BLaER1 (cell line): ENCODE data around the gene TMC1.

ENCODE experiments used
- H3K27ac ChIP-seq: shearing (Covaris generic); formaldehyde crosslinking; 2 replicates; pipeline ENCODE4 v1.8.1; 2022
- H3K27me3 ChIP-seq: shearing (Covaris generic); formaldehyde crosslinking; 2 replicates; pipeline ENCODE4 v1.8.1; 2022
- H3K36me3 ChIP-seq: shearing (Covaris generic); formaldehyde crosslinking; 2 replicates; pipeline ENCODE4 v1.8.1; 2022
- H3K4me1 ChIP-seq: shearing (Covaris generic); formaldehyde crosslinking; 2 replicates; pipeline ENCODE4 v1.8.1; 2022
- H3K4me2 ChIP-seq: shearing (Covaris generic); formaldehyde crosslinking; 2 replicates; pipeline ENCODE4 v1.8.1; 2022
- H3K4me3 ChIP-seq: shearing (Covaris generic); formaldehyde crosslinking; 2 replicates; pipeline ENCODE4 v1.8.1; 2022
- H3K9ac ChIP-seq: shearing (Covaris generic); formaldehyde crosslinking; 2 replicates; pipeline ENCODE4 v1.8.1; 2022
- H3K9me3 ChIP-seq: shearing (Covaris generic); formaldehyde crosslinking; 2 replicates; pipeline ENCODE4 v1.8.1; 2022
- H4K20me1 ChIP-seq: shearing (Covaris generic); formaldehyde crosslinking; 2 replicates; pipeline ENCODE4 v1.8.1; 2022
- Cebpa-rat ChIP-seq: shearing (Covaris generic); IDR thresholded peaks from 2 replicates; pipeline ENCODE4 v1.8.1; 2022

TMC1 gene

DNA sequence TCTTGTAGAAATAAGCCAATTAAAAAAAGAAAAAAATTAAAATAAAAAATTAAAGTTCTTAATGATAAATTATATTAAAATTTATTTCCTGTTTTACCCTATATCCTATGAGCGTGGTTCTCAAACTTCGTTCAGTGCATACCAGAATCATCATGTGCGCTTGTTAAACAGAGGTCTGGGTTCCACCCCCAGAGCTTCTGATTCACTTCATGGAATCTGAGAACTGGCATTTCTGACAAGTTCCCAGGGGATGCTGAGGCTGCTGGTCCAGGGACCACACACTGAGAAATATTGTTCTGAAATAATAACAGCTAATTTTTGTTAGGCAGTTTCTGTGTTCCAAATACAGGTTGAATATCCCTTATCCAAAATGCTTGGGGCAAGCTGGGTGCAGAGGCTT, 79.3 kb downstream of the TMC1 start:
- Histone ChIP-seq H3K4me2 (no peak overlapping the region), H3K9ac (no peak overlapping the region), H3K4me1 (no peaks in the 10 kb centered on the region), H3K27ac (no peak overlapping the region), H3K9me3 (no peaks in the 10 kb centered on the region), H3K27me3 (no peaks in the 10 kb centered on the region), H3K4me3 (no peak overlapping the region), H4K20me1 (no peaks in the 10 kb centered on the region), H3K36me3 (no peaks in the 10 kb centered on the region)
- TF ChIP-seq Cebpa-rat = no peak

DNA sequence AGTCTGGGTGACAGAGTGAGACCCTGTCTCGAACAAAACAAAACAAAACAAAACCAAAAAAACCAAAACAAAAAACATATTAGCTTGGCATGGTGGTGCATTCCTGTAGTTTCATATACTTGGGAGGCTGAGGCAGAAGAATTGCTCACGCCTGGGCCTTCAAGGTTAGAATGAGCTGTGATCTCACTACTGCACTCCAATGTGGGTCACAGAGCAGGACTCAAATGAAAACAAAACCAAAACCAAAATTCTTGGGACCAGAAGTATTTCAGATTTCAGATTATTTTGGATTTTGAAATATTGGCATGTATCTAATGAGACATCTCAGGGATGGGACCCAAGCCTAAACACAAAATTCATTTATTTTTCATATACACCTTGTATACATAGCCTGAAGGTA, 80.2 kb downstream of the TMC1 start:
- Histone ChIP-seq H3K9ac (no peak overlapping the region), H3K9me3 (no peaks in the 10 kb centered on the region), H3K27me3 (no peaks in the 10 kb centered on the region), H3K4me2 (no peak overlapping the region), H4K20me1 (no peaks in the 10 kb centered on the region), H3K27ac (no peak overlapping the region), H3K4me3 (no peak overlapping the region), H3K36me3 (no peaks in the 10 kb centered on the region), H3K4me1 (no peaks in the 10 kb centered on the region)
- no peak for TF ChIP-seq Cebpa-rat

DNA sequence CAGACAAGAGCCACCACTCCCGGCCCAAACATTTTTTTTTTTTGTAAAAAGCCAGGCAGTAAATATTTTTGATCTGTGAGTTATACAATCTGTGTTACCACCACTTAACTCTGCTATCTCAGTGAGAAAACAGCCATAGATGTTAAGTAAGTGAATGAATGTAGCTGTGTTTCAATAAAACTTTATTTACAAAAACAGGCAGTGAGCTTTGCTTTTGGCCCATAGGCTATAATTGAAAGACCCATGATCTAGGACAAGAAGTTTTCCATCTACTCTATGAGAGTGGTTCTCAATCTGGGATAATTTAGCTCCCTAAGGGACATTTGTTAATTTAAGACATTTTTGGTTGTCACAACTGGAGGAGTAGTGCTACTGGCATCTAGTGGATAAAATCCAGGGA, 91.0 kb downstream of the TMC1 start:
- no peak overlapping the region for H3K27ac ChIP-seq
- no peak overlapping the region for H3K4me2 ChIP-seq
- no peak for TF ChIP-seq Cebpa-rat
- no peak overlapping the region for H3K9ac ChIP-seq
- no peaks in the 10 kb centered on the region for H4K20me1 ChIP-seq
- no peaks in the 10 kb centered on the region for H3K9me3 ChIP-seq
- no peaks in the 10 kb centered on the region for H3K4me1 ChIP-seq
- no peaks in the 10 kb centered on the region for H3K36me3 ChIP-seq
- H3K4me3 ChIP-seq = no peak overlapping the region
- H3K27me3 ChIP-seq = no peaks in the 10 kb centered on the region

DNA sequence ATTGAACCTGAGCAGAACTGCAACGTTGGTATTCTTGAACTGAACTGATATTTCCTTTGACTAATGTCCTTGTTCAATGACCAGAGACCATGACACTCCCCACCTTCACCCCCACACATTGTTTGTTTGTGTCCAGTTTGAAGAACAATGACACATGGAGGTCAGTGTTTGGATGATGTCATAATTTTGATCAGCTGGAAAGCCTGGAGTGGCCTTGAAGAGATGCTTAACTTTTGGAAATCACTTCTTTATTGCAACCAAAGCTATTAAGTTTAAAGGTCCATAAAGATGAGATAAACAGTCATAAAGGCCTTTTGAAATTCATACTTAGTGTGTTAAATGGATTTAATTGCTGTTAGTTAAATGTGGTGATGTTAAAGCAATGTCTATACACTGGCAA, 92.7 kb downstream of the TMC1 start:
- H3K9me3 ChIP-seq = no peaks in the 10 kb centered on the region
- TF ChIP-seq Cebpa-rat = no peak
- no peak overlapping the region for H3K4me2 ChIP-seq
- no peaks in the 10 kb centered on the region for H3K4me1 ChIP-seq
- no peak overlapping the region for H3K9ac ChIP-seq
- H3K4me3 ChIP-seq = no peak overlapping the region
- H3K36me3 ChIP-seq = no peaks in the 10 kb centered on the region
- H3K27me3 ChIP-seq = no peaks in the 10 kb centered on the region
- H4K20me1 ChIP-seq = no peaks in the 10 kb centered on the region
- no peak overlapping the region for H3K27ac ChIP-seq

DNA sequence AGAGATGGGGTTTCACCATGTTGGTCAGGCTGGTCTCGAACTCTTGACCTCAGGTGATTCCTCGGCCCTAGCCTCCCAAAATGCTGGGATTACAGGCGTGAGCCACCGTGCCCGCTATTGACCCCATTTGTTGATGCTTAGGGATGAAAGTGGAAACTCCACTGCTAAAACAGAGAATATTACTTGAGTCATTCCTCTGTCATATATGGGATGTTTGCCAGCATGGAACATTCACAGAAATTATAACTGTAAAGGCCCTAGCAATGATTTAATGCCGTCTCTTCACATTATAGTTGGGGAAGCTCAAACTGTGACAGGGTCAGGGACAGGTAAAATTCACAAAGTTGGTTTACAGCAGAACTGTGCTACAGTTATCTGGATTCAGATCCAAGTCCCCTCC, 94.5 kb downstream of the TMC1 start:
- no peaks in the 10 kb centered on the region for H3K9me3 ChIP-seq
- no peaks in the 10 kb centered on the region for H4K20me1 ChIP-seq
- no peak overlapping the region for H3K9ac ChIP-seq
- no peak overlapping the region for H3K27ac ChIP-seq
- TF ChIP-seq Cebpa-rat = no peak
- no peaks in the 10 kb centered on the region for H3K27me3 ChIP-seq
- H3K4me2 ChIP-seq = no peak overlapping the region
- H3K4me1 ChIP-seq = no peaks in the 10 kb centered on the region
- no peak overlapping the region for H3K4me3 ChIP-seq
- H3K36me3 ChIP-seq = no peaks in the 10 kb centered on the region

DNA sequence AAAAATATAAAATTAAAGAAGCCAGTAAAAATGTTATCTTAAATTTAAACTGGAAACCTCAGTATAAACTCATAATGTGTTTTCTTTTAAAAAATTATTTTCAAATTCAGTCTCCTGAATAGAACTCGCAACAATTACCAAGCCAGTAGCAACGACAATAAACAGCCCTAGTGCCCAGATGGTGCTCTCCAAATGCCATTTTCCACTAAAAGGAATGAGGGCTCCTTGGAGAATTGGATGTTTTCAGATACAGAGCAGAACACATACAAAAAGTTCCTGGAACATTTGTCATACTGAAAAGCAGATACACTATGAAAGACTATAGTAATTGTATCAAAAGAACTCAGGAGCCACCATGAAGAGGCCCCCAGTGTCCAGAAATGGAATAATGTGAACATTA, 97.4 kb downstream of the TMC1 start:
- no peaks in the 10 kb centered on the region for H3K27me3 ChIP-seq
- H3K4me2 ChIP-seq = no peak overlapping the region
- no peaks in the 10 kb centered on the region for H3K9me3 ChIP-seq
- no peak overlapping the region for H3K9ac ChIP-seq
- no peak overlapping the region for H3K4me3 ChIP-seq
- H3K27ac ChIP-seq = no peak overlapping the region
- no peaks in the 10 kb centered on the region for H4K20me1 ChIP-seq
- no peaks in the 10 kb centered on the region for H3K4me1 ChIP-seq
- TF ChIP-seq Cebpa-rat = no peak
- H3K36me3 ChIP-seq = no peaks in the 10 kb centered on the region

DNA sequence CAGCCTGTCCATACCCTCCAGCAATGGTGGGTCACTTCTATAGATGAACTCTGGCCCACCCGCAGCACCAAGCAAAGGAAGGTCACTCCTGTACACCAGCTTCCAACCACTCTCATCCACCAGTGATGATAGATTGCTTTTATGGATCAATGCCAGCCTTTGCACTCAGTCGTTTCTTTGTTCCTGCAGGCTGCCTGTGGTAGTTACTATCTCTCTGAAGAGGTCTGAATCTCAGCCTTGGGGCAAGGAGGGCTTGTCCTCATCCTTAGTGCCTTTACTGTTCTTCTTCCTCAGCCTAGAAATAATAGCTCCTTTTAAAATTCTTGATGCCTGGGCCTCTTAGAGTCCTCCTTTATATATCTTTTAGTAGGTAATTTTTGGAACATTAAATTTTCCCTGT, 100.8 kb downstream of the TMC1 start:
- H4K20me1 ChIP-seq = no peaks in the 10 kb centered on the region

DNA sequence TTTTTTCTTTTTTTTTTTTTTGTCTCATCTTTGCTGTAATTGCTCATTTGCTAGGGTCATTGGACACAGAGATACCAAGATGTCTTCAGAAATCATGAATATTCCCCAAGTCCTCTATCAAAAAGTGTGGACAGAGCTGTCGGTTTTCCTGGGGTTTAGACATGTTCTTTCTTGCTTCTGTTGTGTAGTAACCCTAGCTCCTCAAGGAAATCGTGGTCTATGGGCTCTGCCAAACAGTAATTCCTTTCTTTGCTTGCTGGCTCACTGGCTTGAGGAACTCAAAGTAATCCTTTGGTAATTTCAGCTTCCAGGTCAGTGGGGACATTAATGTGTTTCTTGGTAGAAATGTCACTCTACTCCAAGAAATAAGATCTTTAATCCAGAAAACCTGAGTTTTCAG, 101.7 kb downstream of the TMC1 start:
- Histone ChIP-seq H4K20me1 (no peaks in the 10 kb centered on the region), H3K27me3 (no peaks in the 10 kb centered on the region), H3K4me2 (no peak overlapping the region), H3K9ac (no peak overlapping the region), H3K27ac (no peak overlapping the region), H3K4me3 (no peak overlapping the region), H3K4me1 (no peaks in the 10 kb centered on the region), H3K9me3 (no peaks in the 10 kb centered on the region), H3K36me3 (no peaks in the 10 kb centered on the region)
- TF ChIP-seq Cebpa-rat = no peak

More for the DNA sequence above, 100.8 kb downstream of the TMC1 start:
- Histone ChIP-seq H3K9ac (no peak overlapping the region), H3K4me1 (no peaks in the 10 kb centered on the region), H3K36me3 (no peaks in the 10 kb centered on the region), H3K4me2 (no peak overlapping the region), H3K9me3 (no peaks in the 10 kb centered on the region), H3K27ac (no peak overlapping the region), H3K4me3 (no peak overlapping the region), H3K27me3 (no peaks in the 10 kb centered on the region)
- no peak for TF ChIP-seq Cebpa-rat

DNA sequence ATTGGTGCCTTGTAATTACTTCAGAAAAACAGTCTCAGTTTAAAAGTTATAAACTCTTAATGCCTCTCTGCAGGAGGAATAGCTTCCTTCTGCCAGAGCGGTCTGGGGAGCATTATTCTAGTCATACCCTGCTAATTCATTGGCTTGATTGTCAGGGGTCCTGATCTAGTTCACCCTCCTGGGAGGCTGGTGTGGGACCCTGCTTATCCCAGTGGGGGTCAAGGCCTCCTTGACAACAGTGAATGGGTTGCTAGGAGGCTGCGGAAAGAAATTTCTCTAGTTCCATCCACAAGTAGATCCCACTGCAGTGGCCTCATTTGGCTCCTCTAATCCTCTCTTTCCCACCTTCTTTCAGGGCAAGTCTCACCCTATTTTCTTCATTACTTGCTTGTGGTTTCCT, 105.7 kb downstream of the TMC1 start:
- Histone ChIP-seq H4K20me1 (no peaks in the 10 kb centered on the region), H3K4me1 (no peaks in the 10 kb centered on the region), H3K4me2 (no peak overlapping the region), H3K27ac (no peak overlapping the region), H3K4me3 (no peak overlapping the region), H3K36me3 (no peaks in the 10 kb centered on the region), H3K27me3 (no peaks in the 10 kb centered on the region), H3K9ac (no peak overlapping the region), H3K9me3 (no peaks in the 10 kb centered on the region)
- TF ChIP-seq Cebpa-rat = no peak

DNA sequence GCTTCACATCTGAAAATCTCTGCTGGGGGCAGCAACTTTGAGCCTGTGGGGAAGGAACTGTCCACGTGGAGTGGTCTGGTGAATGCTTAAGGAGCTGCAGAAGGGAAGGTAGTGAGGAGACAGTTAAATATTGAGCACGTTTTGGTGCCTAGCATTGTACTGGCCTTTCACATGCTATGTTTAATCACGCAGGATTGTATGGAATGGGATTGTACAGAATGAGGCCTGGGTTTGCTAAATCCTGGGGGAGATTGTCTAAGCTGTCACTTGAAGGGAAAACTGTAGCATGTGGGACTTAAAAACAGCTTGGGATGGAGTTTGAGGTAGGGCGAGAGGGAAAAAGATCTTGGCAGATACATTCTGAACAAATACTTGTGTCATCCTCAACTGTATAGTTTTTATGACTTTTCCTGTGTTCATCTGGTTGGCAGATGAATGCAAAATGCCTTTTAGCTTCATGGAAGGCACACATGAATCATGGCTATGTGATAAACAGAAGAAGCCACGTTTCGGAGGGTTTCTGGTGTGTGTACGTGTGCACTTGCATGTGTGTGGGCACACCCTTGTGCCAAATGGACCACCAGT, 106.6 kb downstream of the TMC1 start:
- Histone ChIP-seq H3K27me3 (no peaks in the 10 kb centered on the region), H3K27ac (no peak overlapping the region), H3K9ac (no peak overlapping the region), H3K9me3 (no peaks in the 10 kb centered on the region), H3K4me2 (no peak overlapping the region), H3K4me3 (no peak overlapping the region), H4K20me1 (no peaks in the 10 kb centered on the region), H3K4me1 (no peaks in the 10 kb centered on the region), H3K36me3 (no peaks in the 10 kb centered on the region)
- TF ChIP-seq Cebpa-rat = no peak

DNA sequence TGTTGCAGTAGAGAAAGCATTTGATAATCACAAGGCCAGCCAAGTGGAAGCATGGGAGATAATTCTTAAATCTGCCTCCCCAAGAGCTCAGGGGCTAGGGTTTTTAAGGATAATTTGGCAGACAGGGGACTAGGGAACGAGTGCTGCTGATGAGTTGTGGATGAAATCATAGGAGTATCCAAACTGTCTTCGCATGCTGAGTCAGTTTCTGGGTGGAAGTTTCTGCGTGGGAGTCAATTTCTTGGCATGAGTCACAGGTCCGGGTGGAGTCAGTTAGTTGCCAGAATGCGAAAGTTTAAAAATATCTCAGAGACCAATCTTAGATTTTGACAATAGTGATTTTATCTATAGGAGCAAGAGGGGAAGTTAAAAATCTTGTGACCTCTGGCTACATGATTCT, 112.6 kb downstream of the TMC1 start:
- no peaks in the 10 kb centered on the region for H3K27me3 ChIP-seq
- no peaks in the 10 kb centered on the region for H3K4me1 ChIP-seq
- H3K36me3 ChIP-seq = no peaks in the 10 kb centered on the region
- H4K20me1 ChIP-seq = no peaks in the 10 kb centered on the region
- H3K27ac ChIP-seq = no peak overlapping the region
- no peak overlapping the region for H3K4me2 ChIP-seq
- no peak overlapping the region for H3K4me3 ChIP-seq
- TF ChIP-seq Cebpa-rat = no peak
- peaks cover 10% of the 10 kb centered on the region for H3K9me3 ChIP-seq
- H3K9ac ChIP-seq = no peak overlapping the region
